Activated CD8-positive, alpha-beta T cell treated with anti-CD3 and anti-CD28 coated beads for 36 hours (primary cell): Measurements from ENCODE around the gene TIAM2. TPM values are rescaled to one million over a fixed set of nuclear protein-coding genes. Genes with fewer than 3 reads are reported as not detected.

Source experiments
- ATAC-seq: fragments of 200-7000 bp; cut with Tn5 transposase; one replicate; pipeline ENCODE4 v1.10.0; 2021; ENCODE audit warnings: mild to moderate bottlenecking, moderate library complexity
- CTCF ChIA-PET: fragments of 350-600 bp; sonication (Branson Sonifier 250); formaldehyde crosslinking; loops from one replicate; lab custom pipeline; 2021; ENCODE audit warnings: antibody characterized with exemption; lab: Charles Lee
- POLR2A ChIA-PET: fragments of 350-600 bp; sonication (Branson Sonifier 250); formaldehyde crosslinking; loops from one replicate; lab custom pipeline; 2021; ENCODE audit warnings: antibody characterized with exemption; lab: Charles Lee
- DNase-seq: peaks from one replicate; pipeline ENCODE4 v3.0.0-alpha.2; 2020
- H3K27ac Mint-ChIP-seq: one replicate; pipeline ENCODE4 v1.8.0; 2021; ENCODE audit warnings: mild to moderate bottlenecking, mixed read lengths
- H3K27me3 Mint-ChIP-seq: one replicate; pipeline ENCODE4 v1.8.0; 2021; ENCODE audit warnings: mixed read lengths
- H3K36me3 Mint-ChIP-seq: one replicate; pipeline ENCODE4 v1.8.0; 2021; ENCODE audit warnings: low read depth, mixed read lengths
- H3K4me1 Mint-ChIP-seq: one replicate; pipeline ENCODE4 v1.8.0; 2021; ENCODE audit warnings: low read depth, mixed read lengths
- H3K4me3 Mint-ChIP-seq: one replicate; pipeline ENCODE4 v1.8.0; 2021; ENCODE audit warnings: mild to moderate bottlenecking, moderate library complexity, mixed read lengths
- H3K9me3 Mint-ChIP-seq: one replicate; pipeline ENCODE4 v1.8.0; 2021; ENCODE audit warnings: mixed read lengths
- CTCF ChIP-seq: fragments of 200-600 bp; IDR thresholded peaks from one replicate; pipeline ENCODE4 v1.8.0; 2022; ENCODE audit warnings: antibody characterized with exemption, mild to moderate bottlenecking
- intact Hi-C: fragments of 100-400 bp; cut with micrococcal nuclease; formaldehyde crosslinking; loops from one replicate; pipeline ENCODE4 v1.10.0; 2022
- total RNA-seq, 2 experiments: library from RNA; stranded (reverse); gene quantifications; one replicate each; pipeline ENCODE4 v1.2.3, GENCODE V29; 2021

TIAM2 gene
- total RNA-seq, 2 experiments from 2014 or later: 5.6 to 7.1 TPM

- Mint-ChIP-seq H3K4me3 (no peak within 1 kb of the TSS), H3K36me3 (peaks cover 29% of the 10 kb centered on the region), H3K9me3 (no peaks in the 10 kb centered on the region), H3K27me3 (no peaks in the 10 kb centered on the region), H3K4me1 (peaks cover 15% of the 10 kb centered on the region), H3K27ac (no peak within 1 kb of the TSS)
- DNase-seq (no peak), ATAC-seq (no peak)
- ChIA-PET CTCF (interaction anchor here (1.1 kb wide), 1 partner anchor 13 kb away, joined by 3 read pairs; no protein-coding TSS in a partner anchor), POLR2A (interaction anchor here (0.6 to 1.3 kb wide), 4 partner anchors 11 to 578 kb away, joined by 3 read pairs; no protein-coding TSS in a partner anchor)
- TF ChIP-seq CTCF: no peak
- intact Hi-C loops: loop anchor here (5.0 kb wide), 1 partner anchor 341 kb away; no protein-coding TSS in a partner anchor
These were observed 268.4 kb downstream of the TIAM2 start, which contains the start of gene CLDN20 for GRCh38 chr6:155263373-155264063. Gene CLDN20 (plus strand): TSS chr6:155264013. CDS start chr6:155275720, 11,707 bp downstream.

GRCh38 chr6:155264693-155265320 is 269.7 kb downstream of the TIAM2 start:
- intact Hi-C loops: loop anchor here (5.0 kb wide), 2 partner anchors 78 to 343 kb away; no protein-coding TSS in a partner anchor
- peaks cover 30% of the 10 kb centered on the region for H3K36me3 Mint-ChIP-seq
- ChIA-PET POLR2A (no interaction called here), CTCF (no interaction called here)
- DNase-seq (no peak), ATAC-seq (no peak)
- H3K4me3 Mint-ChIP-seq: no peak overlapping the region
- peaks cover 15% of the 10 kb centered on the region for H3K4me1 Mint-ChIP-seq
- H3K27ac Mint-ChIP-seq: no peak overlapping the region
- no peaks in the 10 kb centered on the region for H3K9me3 Mint-ChIP-seq
- no peak for TF ChIP-seq CTCF
- no peaks in the 10 kb centered on the region for H3K27me3 Mint-ChIP-seq

GRCh38 chr6:155265843-155266535 is 270.9 kb downstream of the TIAM2 start:
- intact Hi-C loops: loop anchor here (5.0 kb wide), 1 partner anchor 79 kb away; no protein-coding TSS in a partner anchor
- ChIA-PET CTCF (interaction anchor here (0.6 kb wide), 1 partner anchor 97 kb away, joined by 3 read pairs; no protein-coding TSS in a partner anchor), POLR2A (no interaction called here)
- no peaks in the 10 kb centered on the region for H3K27me3 Mint-ChIP-seq
- ATAC-seq (no peak), DNase-seq (no peak)
- peaks cover 27% of the 10 kb centered on the region for H3K36me3 Mint-ChIP-seq
- TF ChIP-seq CTCF: no peak
- H3K9me3 Mint-ChIP-seq: no peaks in the 10 kb centered on the region
- peaks cover 14% of the 10 kb centered on the region for H3K4me1 Mint-ChIP-seq
- H3K27ac Mint-ChIP-seq: no peak overlapping the region
- no peak overlapping the region for H3K4me3 Mint-ChIP-seq

GRCh38 chr6:155267411-155267810 is 272.3 kb downstream of the TIAM2 start:
- Mint-ChIP-seq H3K9me3 (no peaks in the 10 kb centered on the region), H3K27ac (no peak overlapping the region), H3K36me3 (peaks cover 26% of the 10 kb centered on the region), H3K27me3 (no peaks in the 10 kb centered on the region), H3K4me1 (peaks cover 6% of the 10 kb centered on the region), H3K4me3 (no peak overlapping the region)
- POLR2A ChIA-PET: no interaction called here
- no peak for ATAC-seq
- CTCF ChIA-PET: interaction anchor here (0.8 to 2.2 kb wide), 6 partner anchors 9 to 90 kb away, joined by 3 to 12 read pairs (median 4); no protein-coding TSS in a partner anchor
- DNase-seq: no peak
- no peak for TF ChIP-seq CTCF
- intact Hi-C loops: loop anchor here (5.0 kb wide), 1 partner anchor 80 kb away; no protein-coding TSS in a partner anchor
